HG02759 (cell line): ENCODE measurements around the gene FAM114A1.
A peak's percentile ranks its signal among the peaks of the same experiment; 100 is the strongest.
"Not testable (repeated sequence)": the region's sequence is repeated elsewhere in the genome, so short reads cannot be mapped to it uniquely, and the experiment has no call there.

ENCODE experiments used
- ATAC-seq: cut with Tn5 transposase; IDR thresholded peaks from one replicate; pipeline ENCODE4 v1.9.1; 2021; ENCODE audit warnings: mild to moderate bottlenecking, moderate library complexity; ENCODE audit not compliant: unreplicated experiment

The FAM114A1 gene

DNA sequence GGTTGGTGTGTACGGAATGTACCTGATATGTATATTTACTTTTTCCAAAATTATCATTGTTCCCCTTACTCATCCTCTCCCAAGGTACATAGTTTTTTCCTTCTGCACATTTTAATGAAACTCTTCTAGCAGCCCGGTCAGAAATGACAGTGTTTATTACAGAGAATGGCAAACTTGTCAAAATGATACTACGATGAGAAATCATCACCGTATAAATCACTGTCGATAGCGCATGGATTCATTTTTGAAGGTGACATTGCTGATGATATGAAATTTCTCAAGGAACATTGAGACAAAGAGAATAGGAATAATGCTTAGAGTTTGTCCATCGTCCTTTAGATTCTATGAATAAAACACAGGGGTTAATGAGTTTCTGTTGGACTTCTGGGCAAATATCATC, 30.6 kb downstream of the FAM114A1 start:
- ATAC-seq = no peak

- ATAC-seq = no peak
Measured at GRCh38 chr4:38902221-38902620, 34.6 kb downstream of the FAM114A1 start.

- no peak for ATAC-seq
Measured at GRCh38 chr4:38902695-38903094, 35.1 kb downstream of the FAM114A1 start.

DNA sequence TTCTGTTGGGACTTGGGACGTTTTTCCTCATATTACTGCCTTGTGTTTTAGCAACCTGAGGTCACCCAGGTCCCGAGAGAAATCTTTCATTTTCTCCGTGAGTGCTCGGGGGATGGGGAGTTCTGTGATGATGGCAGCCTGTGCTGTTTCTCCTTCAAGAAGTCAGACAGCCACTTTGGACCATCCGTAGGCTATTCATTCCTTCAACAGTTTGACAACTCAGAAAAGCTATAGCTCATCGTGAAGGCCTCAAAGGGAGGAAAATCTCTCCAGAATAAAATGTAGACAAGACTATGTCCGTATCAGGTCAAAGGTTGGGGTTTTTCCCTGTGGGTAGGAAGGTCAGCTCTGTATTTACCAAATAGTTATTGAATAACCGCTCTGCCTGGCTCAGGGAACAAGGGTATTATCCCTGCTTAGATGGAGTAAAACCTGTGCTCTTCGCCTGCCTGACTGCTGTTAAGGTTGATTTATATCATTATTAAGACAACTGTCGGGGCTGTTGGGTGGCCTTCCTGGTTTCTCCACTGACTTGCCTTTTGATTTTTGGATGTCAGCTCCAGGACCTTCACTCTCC, 36.6 kb downstream of the FAM114A1 start:
- peak; percentile 40 for ATAC-seq

DNA sequence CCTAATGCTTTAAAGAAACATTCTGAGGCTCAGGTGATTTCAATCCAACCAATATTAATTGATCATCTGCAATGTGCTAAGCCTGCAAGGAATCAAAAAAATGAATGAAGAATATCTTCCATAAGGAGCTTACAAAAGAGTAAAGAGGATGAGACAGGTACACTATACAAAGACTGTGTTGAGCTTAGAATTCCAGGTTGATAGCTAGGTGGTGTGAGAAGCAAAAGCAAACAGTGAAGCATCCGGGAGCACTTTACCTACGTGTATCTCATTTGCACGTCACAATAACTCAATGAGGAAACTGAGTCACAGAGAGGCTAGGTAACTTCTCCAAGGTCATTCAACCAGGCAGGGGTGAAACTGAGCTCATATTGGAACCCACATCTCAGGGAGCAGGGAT, 37.1 kb downstream of the FAM114A1 start:
- no peak for ATAC-seq

DNA sequence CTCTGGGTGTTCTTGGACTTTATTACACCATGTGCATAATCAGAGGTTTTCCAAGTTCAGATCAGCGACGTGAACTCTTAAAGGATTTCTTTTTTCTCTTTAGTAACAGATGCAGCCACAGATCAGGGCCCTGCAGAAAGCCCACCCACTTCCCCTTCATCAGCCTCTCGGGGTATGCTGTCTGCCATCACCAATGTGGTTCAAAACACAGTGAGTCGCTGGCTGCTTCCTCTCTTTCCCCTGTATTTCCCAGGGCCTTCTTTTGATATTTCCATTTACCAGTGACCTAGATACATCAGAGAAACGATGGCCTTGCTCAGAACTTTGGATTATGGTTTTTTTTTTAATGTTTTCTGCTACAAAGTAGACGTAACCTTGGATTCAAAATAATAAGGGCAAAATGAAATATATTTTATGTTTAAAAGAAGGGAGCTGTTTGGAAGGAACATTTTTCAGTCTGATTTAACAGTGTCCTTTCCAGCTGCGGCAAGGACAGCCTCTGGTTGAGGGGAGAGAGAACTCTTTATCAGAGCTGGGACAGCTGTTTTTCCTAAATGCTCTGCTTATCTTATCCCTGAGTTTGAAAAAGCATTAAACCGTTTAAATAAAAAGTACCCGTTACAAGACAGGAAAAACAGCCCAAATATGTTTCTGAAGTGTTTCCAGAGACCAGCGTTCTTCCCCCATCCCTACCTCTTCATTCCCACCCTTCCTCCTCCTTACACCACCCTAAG, 38.2 kb downstream of the FAM114A1 start:
- no peak for ATAC-seq

DNA sequence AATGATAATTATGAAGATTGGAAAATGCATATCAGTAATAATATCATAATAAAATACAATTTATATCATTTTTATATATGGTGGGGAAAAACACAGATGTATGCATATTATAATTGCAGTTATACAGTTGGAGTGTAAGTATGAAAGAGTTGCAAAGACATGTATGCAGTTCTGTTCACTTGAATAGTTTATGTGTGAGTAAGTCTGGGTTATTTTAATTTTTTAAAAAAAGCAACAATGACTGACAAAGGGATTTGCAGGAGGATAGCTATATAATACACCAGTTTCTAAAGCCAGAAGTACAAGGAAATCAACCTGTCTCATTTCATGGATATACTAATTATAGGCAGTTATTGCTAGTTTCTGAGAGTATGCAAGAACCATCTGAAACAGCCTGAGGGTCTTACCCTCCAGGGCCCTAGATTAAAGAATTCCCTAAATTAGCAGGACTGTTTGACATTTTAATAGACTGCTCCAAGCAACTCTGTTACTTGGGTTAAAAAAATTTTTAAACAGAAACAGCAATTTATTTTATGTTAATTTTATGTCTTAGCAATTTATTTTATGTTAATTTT, 40.2 kb downstream of the FAM114A1 start:
- no peak for ATAC-seq

- no peak for ATAC-seq
Measured at GRCh38 chr4:38909015-38909414, 41.4 kb downstream of the FAM114A1 start.

DNA sequence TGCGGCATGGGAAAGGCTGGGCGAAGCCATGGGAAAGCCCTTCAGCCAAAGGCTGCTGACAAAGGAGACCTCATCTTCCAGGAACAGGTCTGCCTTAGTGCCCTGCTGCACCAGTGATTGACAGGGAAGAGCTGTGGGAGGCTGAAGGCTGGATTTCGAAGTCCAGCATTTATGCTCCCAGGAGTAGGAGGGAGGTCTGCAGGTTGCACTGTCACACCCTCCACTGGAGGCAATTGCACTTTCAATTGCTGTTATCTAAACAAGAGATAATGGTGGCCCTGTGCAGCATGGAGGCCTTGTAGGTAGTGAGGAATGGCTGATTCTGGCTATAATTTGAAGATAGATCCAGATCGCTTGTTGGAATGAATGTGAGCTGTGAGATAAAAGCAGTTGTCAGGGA, 43.7 kb downstream of the FAM114A1 start:
- ATAC-seq = no peak

DNA sequence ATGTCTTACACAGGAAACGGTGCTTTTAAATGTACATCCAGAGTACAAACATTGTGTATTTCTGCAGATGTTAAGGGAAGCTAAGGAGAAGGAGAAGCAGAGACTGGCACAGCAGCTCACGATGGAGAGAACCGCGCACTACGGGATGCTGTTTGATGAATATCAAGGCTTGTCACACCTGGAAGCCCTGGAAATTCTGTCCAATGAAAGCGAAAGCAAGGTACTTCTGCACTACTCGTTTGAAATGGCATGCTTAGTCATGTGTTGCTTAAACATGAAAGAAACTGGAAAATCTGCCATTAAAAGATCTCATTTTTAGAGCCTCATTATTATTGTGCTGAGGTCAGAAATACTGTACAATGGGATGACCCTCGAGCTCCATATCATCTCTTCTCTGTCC, 47.2 kb downstream of the FAM114A1 start:
- ATAC-seq = peak; percentile 52

DNA sequence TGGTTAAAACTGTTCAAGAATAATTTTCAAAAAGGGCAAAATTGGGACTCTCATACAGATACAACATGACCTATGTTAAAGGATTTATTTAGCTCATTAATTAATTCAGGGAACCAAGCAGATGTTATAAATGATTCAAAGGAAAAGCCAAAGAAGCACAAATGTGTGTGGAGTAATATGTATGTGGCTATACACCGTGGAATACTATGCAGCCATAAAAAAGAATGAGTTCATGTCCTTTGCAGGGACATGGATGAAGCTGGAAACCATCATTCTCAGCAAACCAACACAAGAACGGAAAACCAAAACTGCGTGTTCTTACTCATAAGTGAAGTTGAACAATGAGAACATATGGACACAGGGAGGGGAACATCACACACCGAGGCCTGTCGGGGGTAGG, 48.7 kb downstream of the FAM114A1 start:
- ATAC-seq = not testable (repeated sequence)

- no peak for ATAC-seq
Measured at GRCh38 chr4:38917481-38918025, 49.9 kb downstream of the FAM114A1 start.

DNA sequence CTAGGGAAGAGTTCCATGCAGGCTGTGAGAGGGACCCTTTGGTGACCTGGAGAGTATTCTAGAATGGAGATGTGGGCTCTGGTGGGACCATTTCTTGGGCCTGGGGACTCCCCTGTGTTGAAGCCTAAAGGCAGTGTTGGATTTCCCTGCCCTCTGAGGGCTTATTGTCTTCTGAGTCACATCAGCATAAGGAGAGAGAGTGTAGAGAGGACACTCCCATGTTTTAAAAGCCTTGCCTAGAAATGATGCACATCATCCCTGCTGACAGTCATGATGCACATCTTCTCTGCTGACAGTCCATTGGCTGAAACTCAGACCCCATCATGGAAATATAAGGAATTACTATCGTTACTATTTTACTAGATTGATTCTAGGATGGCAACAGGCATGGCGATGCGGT, 51.9 kb downstream of the FAM114A1 start:
- no peak for ATAC-seq

DNA sequence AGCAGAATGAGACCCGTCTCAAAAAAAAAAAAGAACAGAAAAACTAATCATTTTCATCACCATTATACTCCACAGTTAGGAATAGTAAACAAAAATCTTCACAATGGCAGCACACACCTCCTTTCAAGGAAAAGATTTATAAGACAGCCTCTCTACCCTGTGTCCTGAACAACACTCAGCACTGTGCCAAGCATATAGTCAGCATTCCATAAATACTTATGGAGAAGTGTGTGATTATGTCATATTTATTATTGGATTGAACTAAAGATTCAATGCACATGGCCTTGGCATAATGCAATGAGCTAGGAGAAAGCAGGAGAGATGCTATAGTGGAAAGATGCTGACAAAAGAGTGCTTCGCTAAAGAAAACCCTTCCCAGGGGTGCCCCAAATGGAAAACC, 52.6 kb downstream of the FAM114A1 start:
- no peak for ATAC-seq

- no peak for ATAC-seq
Measured at GRCh38 chr4:38920677-38921076, 53.1 kb downstream of the FAM114A1 start.

DNA sequence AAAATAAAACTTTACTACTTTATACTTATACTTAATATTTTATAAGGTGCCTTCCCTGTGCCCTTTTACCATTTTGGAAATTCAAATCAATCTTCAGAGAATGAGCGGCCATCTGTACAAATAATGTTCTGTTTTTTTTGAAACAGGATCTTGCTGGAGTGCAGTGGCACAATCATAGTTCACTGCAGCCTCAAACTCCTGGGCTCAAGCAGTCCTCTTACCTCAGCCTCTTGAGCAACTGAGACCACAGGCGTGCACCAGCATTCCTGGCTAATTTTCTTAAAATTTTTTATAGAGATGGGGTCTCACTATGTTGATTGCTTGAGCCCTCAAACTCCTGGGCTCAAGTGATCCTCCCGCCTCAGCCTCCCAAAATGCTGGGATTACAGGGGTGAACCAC, 53.5 kb downstream of the FAM114A1 start:
- no peak for ATAC-seq

GRCh38 chr4:38923746-38924145, 56.1 kb downstream of the FAM114A1 start:
- ATAC-seq = no peak

- no peak for ATAC-seq
Measured at GRCh38 chr4:38924353-38924752, 56.7 kb downstream of the FAM114A1 start.

DNA sequence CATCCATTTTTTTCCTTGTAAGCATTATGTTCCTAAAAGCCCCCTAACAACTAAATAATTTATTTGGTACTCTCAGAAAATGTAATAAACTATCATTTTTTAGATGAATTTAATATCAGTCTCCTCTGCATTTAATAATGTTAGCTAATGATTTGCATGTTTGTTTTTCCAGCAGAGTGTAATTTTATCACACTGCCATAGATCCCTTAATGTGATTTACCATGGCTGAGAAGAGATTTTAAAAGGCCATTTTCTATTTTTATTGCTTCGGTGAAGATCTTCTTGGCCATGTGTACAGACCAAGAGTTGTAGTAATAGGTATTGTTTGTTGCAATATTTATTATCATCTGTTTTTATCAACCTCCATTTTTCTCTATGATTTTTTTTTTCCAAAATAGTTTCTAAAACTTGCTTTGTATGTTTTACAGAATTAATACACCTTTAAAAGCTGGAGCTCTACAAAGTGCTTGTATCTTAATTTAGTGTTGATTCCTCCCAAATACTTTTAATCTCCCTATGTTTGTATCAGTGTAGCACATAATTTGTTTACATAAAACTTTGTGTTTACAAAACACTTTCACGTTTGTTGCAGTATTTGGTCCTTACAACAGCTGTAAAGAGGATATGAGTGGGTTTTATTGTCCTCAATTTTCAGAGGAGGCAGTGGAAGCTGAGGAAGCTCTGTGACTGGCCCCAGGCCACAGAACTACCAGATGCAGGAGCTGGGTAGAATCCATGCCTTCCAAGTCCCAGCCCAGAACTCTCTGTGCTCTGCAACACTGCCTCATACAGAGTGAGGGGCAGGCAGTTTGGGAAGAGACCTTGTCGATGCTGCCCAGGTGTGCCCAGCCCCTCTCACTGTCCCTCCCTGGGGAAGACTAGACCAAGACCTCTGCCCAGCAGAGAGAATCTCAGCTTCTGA, 58.1 kb downstream of the FAM114A1 start:
- no peak for ATAC-seq

DNA sequence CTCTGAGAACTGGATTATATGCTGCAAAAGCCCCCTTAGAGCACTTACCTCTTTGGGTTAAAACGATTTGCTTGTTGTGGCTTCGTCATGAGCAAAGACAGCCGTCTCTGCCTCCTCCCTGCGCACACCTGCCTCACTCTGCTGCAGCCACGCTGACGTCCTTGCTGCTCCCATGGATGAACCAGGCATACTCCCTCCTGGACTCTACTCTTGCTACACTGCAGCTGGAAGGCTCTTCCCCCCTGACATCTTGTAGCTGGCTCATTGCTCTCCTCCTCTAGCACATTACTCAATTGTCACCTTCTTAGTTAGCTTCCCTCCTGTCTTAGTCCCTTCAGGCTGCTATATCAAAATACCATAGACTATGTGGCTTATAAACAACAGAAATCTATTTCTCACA, 59.3 kb downstream of the FAM114A1 start:
- ATAC-seq = no peak

- no peak for ATAC-seq
Measured at GRCh38 chr4:38928568-38928967, 61.0 kb downstream of the FAM114A1 start.
